A673 (cell line): Measurements from ENCODE around the gene CCNA1. TPM values are rescaled to one million over a fixed set of nuclear protein-coding genes. Genes with fewer than 3 reads are reported as not detected.

Experiments used
- BruUV-seq: library from RNA; stranded (reverse); fragments of 400-500 nt; replicated peaks from 2 replicates; lab custom pipeline; 2021; lab: Mats Ljungman, UMichigan
- CTCF ChIA-PET: fragments of 300-600 bp; sonication (Branson Sonifier 250); formaldehyde crosslinking; loops from one replicate; lab custom pipeline; 2022; ENCODE audit warnings: antibody characterized with exemption; lab: Charles Lee
- POLR2A ChIA-PET: fragments of 300-600 bp; sonication (Branson Sonifier 250); formaldehyde crosslinking; loops from one replicate; lab custom pipeline; 2022; ENCODE audit warnings: antibody characterized with exemption; ENCODE audit not compliant: low non-redundant PET; lab: Charles Lee
- DNase-seq: peaks from one replicate; pipeline ENCODE4 v3.0.0-alpha.2; 2015; ENCODE audit warnings: low spot score
- H3K27ac ChIP-seq: fragments of 200-600 bp; sonication (generic); 2 replicates; pipeline ENCODE4 v1.5.1; 2016; ENCODE audit warnings: mixed run types, low read depth, mild to moderate bottlenecking, mixed read lengths, antibody characterized with exemption, low read length; ENCODE audit not compliant: poor library complexity, severe bottlenecking
- H3K27me3 ChIP-seq: fragments of 200-600 bp; sonication (generic); replicated peaks from 2 replicates; pipeline ENCODE4 v1.6.1; 2017; ENCODE audit warnings: mixed run types, low read depth, mild to moderate bottlenecking, mixed read lengths, antibody characterized with exemption, low read length; ENCODE audit not compliant: insufficient read depth, poor library complexity
- H3K36me3 ChIP-seq: fragments of 200-600 bp; sonication (generic); 2 replicates; pipeline ENCODE4 v1.6.1; 2016; ENCODE audit warnings: mixed run types, mild to moderate bottlenecking, mixed read lengths, antibody characterized with exemption, low read length; ENCODE audit not compliant: insufficient read depth, poor library complexity, severe bottlenecking
- H3K4me1 ChIP-seq: fragments of 200-600 bp; sonication (generic); 2 replicates; pipeline ENCODE4 v1.6.1; 2017; ENCODE audit warnings: mixed run types, mild to moderate bottlenecking, mixed read lengths, antibody characterized with exemption, low read length; ENCODE audit not compliant: insufficient read depth, poor library complexity, severe bottlenecking
- H3K4me3 ChIP-seq: fragments of 200-600 bp; sonication (generic); 2 replicates; pipeline ENCODE4 v1.5.1; 2016; ENCODE audit warnings: low read depth, mixed run types, mild to moderate bottlenecking, mixed read lengths, low read length; ENCODE audit not compliant: poor library complexity, severe bottlenecking
- H3K9me3 ChIP-seq: fragments of 200-600 bp; sonication (generic); 2 replicates; pipeline ENCODE4 v1.6.1; 2016; ENCODE audit warnings: mixed run types, low read depth, mild to moderate bottlenecking, mixed read lengths, antibody characterized with exemption, low read length; ENCODE audit not compliant: poor library complexity, severe bottlenecking
- CTCF ChIP-seq: fragments of 300-800, 200-600 bp; sonication (generic); conservative IDR thresholded peaks from 2 replicates; pipeline ENCODE4 v1.5.1; 2017; ENCODE audit warnings: low read depth, mild to moderate bottlenecking, antibody characterized with exemption, low read length, moderate library complexity, mixed read lengths
- EZH2 ChIP-seq: fragments of 200-600 bp; sonication (generic); IDR thresholded peaks from 2 replicates; pipeline ENCODE4 v1.6.1; 2017; ENCODE audit warnings: borderline replicate concordance, low read depth, mild to moderate bottlenecking, mixed read lengths, antibody characterized with exemption, low read length; ENCODE audit not compliant: poor library complexity, severe bottlenecking
- intact Hi-C: fragments of 100-400 bp; cut with micrococcal nuclease; formaldehyde crosslinking; loops from one replicate; pipeline ENCODE4 v1.10.0; 2022; ENCODE audit not compliant: unreplicated experiment
- total RNA-seq: library from RNA; stranded (reverse); gene quantifications from 2 replicates; pipeline ENCODE4 v1.2.3, GENCODE V29; 2021

CCNA1 gene
- total RNA-seq, 1 experiment from 2014 or later = 3.4 TPM

- DNase-seq = no peak
- POLR2A ChIA-PET = no interaction called here
- Histone ChIP-seq H3K27me3 (no peaks in the 10 kb centered on the region), H3K27ac (no peak overlapping the region), H3K4me3 (no peak overlapping the region), H3K4me1 (no peaks in the 10 kb centered on the region), H3K9me3 (no peaks in the 10 kb centered on the region), H3K36me3 (no peaks in the 10 kb centered on the region)
- intact Hi-C loops = no loop called here
- CTCF ChIA-PET = no interaction called here
- TF ChIP-seq CTCF (no peak), EZH2 (no peak)
- BruUV-seq = no TSS peak
These were observed 27.1 kb upstream of the CCNA1 start for GRCh38 chr13:36405151-36405550.

- no TSS peak for BruUV-seq
- Histone ChIP-seq H3K36me3 (no peaks in the 10 kb centered on the region), H3K9me3 (peaks cover 13% of the 10 kb centered on the region), H3K27me3 (no peaks in the 10 kb centered on the region), H3K27ac (no peak overlapping the region), H3K4me1 (peaks cover 8% of the 10 kb centered on the region), H3K4me3 (no peak overlapping the region)
- intact Hi-C loops = no loop called here
- POLR2A ChIA-PET = no interaction called here
- DNase-seq = no peak
- TF ChIP-seq EZH2 (no peak), CTCF (no peak)
- CTCF ChIA-PET = no interaction called here
These were observed 19.6 kb upstream of the CCNA1 start for GRCh38 chr13:36412736-36413135.

DNA sequence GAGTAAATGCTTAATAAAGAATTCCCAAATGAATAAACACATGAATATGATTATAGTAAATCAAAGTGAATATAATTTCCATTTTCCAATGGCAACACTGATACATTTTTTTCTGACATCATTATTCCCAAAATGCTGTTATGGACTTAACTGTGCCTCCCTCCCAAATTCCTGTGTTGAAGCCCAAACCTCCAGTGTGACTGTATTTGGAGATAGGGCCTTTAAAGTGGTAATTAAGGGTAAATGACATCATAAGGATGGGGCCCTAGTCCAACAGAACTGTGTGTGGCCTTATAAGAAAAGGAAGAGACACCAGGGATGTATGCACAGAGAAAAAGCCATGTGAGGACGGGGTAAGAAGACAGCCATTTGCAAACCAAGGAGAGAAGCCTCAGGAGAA, 19.1 kb upstream of the CCNA1 start:
- no TSS peak for BruUV-seq
- CTCF ChIA-PET = no interaction called here
- DNase-seq = no peak
- Histone ChIP-seq H3K36me3 (no peaks in the 10 kb centered on the region), H3K4me1 (peaks cover 13% of the 10 kb centered on the region), H3K4me3 (no peak overlapping the region), H3K27me3 (no peaks in the 10 kb centered on the region), H3K27ac (no peak overlapping the region), H3K9me3 (peaks cover 13% of the 10 kb centered on the region)
- intact Hi-C loops = no loop called here
- TF ChIP-seq CTCF (no peak), EZH2 (no peak)
- POLR2A ChIA-PET = no interaction called here
